Parathyroid adenoma (tissue), 2 donors: ENCODE data around the gene GNAZ.

ENCODE experiments used
- H2AFZ ChIP-seq: fragments of 300-600 bp; sonication (generic); one replicate; pipeline ENCODE4 v1.7.0; 2017; ENCODE audit warnings: antibody characterized with exemption, mild to moderate bottlenecking
- H3K27ac ChIP-seq: fragments of 300-600 bp; sonication (generic); one replicate; pipeline ENCODE4 v1.7.0; 2017
- H3K27me3 ChIP-seq: fragments of 300-600 bp; sonication (generic); one replicate; pipeline ENCODE4 v1.7.0; 2017; ENCODE audit warnings: low read length; ENCODE audit not compliant: control insufficient read depth, insufficient read depth
- H3K36me3 ChIP-seq: fragments of 300-600 bp; sonication (generic); one replicate; pipeline ENCODE4 v1.7.0; 2017; ENCODE audit warnings: low read length; ENCODE audit not compliant: control insufficient read depth, insufficient read depth
- H3K4me1 ChIP-seq: fragments of 300-600 bp; sonication (generic); one replicate; pipeline ENCODE4 v1.7.0; 2017; ENCODE audit warnings: control low read depth
- H3K4me2 ChIP-seq: fragments of 300-600 bp; sonication (generic); one replicate; pipeline ENCODE4 v1.7.0; 2017; ENCODE audit warnings: low read length
- H3K4me3 ChIP-seq: fragments of 300-600 bp; sonication (generic); one replicate; pipeline ENCODE4 v1.7.0; 2017; ENCODE audit warnings: low read depth, low read length
- H3K79me2 ChIP-seq: fragments of 300-600 bp; sonication (generic); one replicate; pipeline ENCODE4 v1.7.0; 2017; ENCODE audit warnings: control low read depth
- H3K9ac ChIP-seq: fragments of 300-600 bp; sonication (generic); one replicate; pipeline ENCODE4 v1.7.0; 2017; ENCODE audit warnings: mild to moderate bottlenecking
- H3K9me3 ChIP-seq: fragments of 300-600 bp; sonication (generic); one replicate; pipeline ENCODE4 v1.7.0; 2017; ENCODE audit warnings: low read length; ENCODE audit not compliant: control insufficient read depth
- TF ChIP-seq, protein P1 (sequence below): fragments of 300-600 bp; sonication (generic); IDR thresholded peaks from one replicate; pipeline ENCODE4 v1.7.0; 2017; ENCODE audit warnings: antibody characterized with exemption, mild to moderate bottlenecking
- donor health status: primary hyperparathyroidism.

GNAZ gene

DNA sequence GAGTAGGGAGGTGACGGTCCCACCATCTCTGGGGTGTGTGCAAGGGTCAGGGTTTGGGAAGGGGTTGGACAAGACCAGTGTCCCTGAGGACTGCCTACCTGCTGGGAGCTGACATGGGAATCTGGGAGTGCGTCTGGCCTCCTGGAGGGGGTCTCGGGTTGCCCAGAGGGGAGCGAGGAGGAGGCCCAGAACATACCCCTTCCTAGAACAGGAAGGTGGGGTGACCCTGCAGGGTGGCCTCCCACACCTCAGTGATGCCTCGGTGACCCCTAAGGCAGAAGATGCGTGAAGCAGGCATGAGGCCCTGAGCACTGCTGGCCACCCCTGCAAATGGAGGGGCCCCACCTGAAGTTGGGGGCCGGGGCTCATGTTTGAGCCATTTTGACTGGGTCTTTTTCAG, 45.0 kb downstream of the GNAZ start:
- H3K36me3 ChIP-seq: no peaks in the 10 kb centered on the region
- H2AFZ ChIP-seq: no peak overlapping the region
- no peaks in the 10 kb centered on the region for H3K79me2 ChIP-seq
- no peak overlapping the region for H3K4me3 ChIP-seq
- no peaks in the 10 kb centered on the region for H3K27me3 ChIP-seq
- TF ChIP-seq, protein P1, sequence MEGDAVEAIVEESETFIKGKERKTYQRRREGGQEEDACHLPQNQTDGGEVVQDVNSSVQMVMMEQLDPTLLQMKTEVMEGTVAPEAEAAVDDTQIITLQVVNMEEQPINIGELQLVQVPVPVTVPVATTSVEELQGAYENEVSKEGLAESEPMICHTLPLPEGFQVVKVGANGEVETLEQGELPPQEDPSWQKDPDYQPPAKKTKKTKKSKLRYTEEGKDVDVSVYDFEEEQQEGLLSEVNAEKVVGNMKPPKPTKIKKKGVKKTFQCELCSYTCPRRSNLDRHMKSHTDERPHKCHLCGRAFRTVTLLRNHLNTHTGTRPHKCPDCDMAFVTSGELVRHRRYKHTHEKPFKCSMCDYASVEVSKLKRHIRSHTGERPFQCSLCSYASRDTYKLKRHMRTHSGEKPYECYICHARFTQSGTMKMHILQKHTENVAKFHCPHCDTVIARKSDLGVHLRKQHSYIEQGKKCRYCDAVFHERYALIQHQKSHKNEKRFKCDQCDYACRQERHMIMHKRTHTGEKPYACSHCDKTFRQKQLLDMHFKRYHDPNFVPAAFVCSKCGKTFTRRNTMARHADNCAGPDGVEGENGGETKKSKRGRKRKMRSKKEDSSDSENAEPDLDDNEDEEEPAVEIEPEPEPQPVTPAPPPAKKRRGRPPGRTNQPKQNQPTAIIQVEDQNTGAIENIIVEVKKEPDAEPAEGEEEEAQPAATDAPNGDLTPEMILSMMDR: no peak
- H3K9me3 ChIP-seq: no peaks in the 10 kb centered on the region
- no peak overlapping the region for H3K9ac ChIP-seq
- H3K27ac ChIP-seq: no peak overlapping the region
- H3K4me1 ChIP-seq: no peaks in the 10 kb centered on the region
- no peak overlapping the region for H3K4me2 ChIP-seq

DNA sequence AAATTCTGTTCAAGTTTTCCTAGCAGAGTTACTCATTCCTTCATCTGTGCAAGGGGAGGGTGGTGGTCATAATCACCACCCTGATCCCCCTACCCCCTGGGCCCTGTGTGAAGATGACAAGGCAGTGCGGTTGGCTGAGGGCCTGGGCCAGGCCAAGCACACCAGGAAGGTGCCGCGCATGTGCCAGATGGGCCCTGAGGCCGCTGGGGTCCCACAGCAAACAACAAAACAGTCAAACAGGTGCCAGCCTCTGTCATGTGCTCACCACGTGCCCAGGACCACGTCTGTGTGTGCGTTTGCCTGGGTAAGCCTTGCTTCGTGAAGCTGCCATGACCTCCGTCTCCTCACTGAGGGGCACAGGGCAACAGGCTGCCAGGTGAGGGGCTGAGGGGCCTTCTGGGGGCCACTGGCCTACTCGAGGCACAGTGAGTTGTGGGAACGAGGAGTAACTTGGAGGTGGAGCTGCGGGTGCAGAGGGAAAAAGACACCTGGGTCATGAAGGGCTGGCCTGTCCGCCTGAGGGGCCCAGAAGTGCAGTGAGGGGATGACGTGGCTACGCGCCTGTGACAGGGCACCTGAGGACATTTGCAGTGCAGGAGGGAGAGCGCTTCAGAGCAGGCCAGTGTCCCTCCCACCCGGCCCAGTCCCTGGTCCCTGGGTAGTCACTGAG, 45.6 kb downstream of the GNAZ start:
- Histone ChIP-seq H2AFZ (no peak overlapping the region), H3K27me3 (no peaks in the 10 kb centered on the region), H3K9me3 (no peaks in the 10 kb centered on the region), H3K36me3 (no peaks in the 10 kb centered on the region), H3K79me2 (no peaks in the 10 kb centered on the region), H3K9ac (no peak overlapping the region), H3K4me3 (no peak overlapping the region), H3K4me2 (no peak overlapping the region), H3K4me1 (no peaks in the 10 kb centered on the region), H3K27ac (no peak overlapping the region)
- TF ChIP-seq, protein P1: no peak

DNA sequence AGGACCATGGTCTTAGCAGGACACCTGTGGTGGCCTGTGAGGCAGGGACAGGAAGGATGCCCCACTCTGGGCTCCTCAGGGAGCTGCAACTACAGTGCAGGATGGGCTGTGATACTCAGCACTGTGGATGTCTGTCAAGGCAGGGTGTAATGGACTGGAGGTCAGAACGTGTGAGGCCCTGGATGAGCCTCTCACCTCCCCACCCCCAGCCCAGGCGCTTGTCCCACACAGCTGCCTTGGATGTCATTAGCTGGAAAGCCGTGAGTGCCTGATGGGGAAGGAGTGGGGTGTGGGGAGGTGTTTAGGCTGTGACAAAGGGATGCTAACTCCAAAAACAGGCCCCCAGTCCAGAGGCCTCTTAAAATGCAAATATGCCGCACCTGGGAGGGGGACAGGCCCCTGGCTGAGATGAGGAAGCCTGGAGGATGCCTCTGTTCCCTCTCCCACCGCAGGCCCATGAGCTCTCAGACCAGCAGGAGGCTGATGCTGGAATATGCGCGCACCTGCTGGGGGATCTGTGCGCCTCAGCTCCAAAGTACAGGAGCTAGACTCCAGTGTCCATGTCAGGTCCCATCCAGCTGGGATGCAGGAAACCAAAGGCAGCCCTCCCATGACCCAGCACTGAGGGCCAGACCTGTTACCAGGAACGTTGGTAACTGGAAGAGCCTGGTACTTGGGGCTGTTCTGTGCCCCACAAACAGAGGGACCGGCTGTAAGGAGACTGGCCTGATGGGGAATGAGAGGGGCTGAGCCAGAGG, 46.4 kb downstream of the GNAZ start:
- H3K4me1 ChIP-seq: no peaks in the 10 kb centered on the region
- no peak overlapping the region for H3K4me3 ChIP-seq
- H2AFZ ChIP-seq: no peak overlapping the region

DNA sequence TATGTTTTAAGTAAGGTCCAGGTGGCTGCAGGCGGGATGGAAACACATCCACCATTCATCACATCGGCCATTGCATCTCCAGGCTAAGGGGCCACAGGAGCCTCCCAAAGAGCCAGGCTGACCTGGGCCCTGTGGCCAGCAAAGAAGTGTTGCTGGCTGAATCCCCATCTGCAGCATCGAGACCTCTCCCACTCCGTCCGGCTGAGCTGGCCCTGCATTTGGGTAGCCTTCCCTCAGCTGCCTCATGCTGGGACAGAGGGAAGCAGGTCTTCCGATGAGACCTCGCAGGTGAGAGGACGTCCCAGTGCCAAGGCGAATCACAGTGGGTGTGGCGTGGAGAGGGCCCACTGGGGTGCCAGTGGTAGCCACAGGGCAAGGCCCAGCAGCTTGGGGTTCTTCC, 47.0 kb downstream of the GNAZ start:
- H3K4me2 ChIP-seq: no peak overlapping the region
- H3K4me3 ChIP-seq: no peak overlapping the region
- H3K27me3 ChIP-seq: no peaks in the 10 kb centered on the region
- no peaks in the 10 kb centered on the region for H3K36me3 ChIP-seq
- H2AFZ ChIP-seq: no peak overlapping the region
- H3K79me2 ChIP-seq: no peaks in the 10 kb centered on the region
- H3K9ac ChIP-seq: no peak overlapping the region
- no peak overlapping the region for H3K27ac ChIP-seq
- no peaks in the 10 kb centered on the region for H3K9me3 ChIP-seq
- no peaks in the 10 kb centered on the region for H3K4me1 ChIP-seq
- TF ChIP-seq, protein P1: no peak

More for the DNA sequence above, 46.4 kb downstream of the GNAZ start:
- H3K4me2 ChIP-seq: no peak overlapping the region
- TF ChIP-seq, protein P1: no peak
- no peak overlapping the region for H3K9ac ChIP-seq
- no peaks in the 10 kb centered on the region for H3K27me3 ChIP-seq
- no peaks in the 10 kb centered on the region for H3K36me3 ChIP-seq
- no peaks in the 10 kb centered on the region for H3K9me3 ChIP-seq
- H3K79me2 ChIP-seq: no peaks in the 10 kb centered on the region
- no peak overlapping the region for H3K27ac ChIP-seq
